Activated CD8-positive, alpha-beta T cell treated with anti-CD3 and anti-CD28 coated beads for 36 hours (primary cell): ENCODE results near the gene SLC22A23. TPM values are rescaled to one million over a fixed set of nuclear protein-coding genes. Genes with fewer than 3 reads are reported as not detected.

Source experiments
- ATAC-seq: fragments of 200-7000 bp; cut with Tn5 transposase; one replicate; pipeline ENCODE4 v1.10.0; 2021; ENCODE audit warnings: mild to moderate bottlenecking, moderate library complexity
- CTCF ChIA-PET: fragments of 350-600 bp; sonication (Branson Sonifier 250); formaldehyde crosslinking; loops from one replicate; lab custom pipeline; 2021; ENCODE audit warnings: antibody characterized with exemption; lab: Charles Lee
- POLR2A ChIA-PET: fragments of 350-600 bp; sonication (Branson Sonifier 250); formaldehyde crosslinking; loops from one replicate; lab custom pipeline; 2021; ENCODE audit warnings: antibody characterized with exemption; lab: Charles Lee
- DNase-seq: peaks from one replicate; pipeline ENCODE4 v3.0.0-alpha.2; 2020
- H3K27ac Mint-ChIP-seq: one replicate; pipeline ENCODE4 v1.8.0; 2021; ENCODE audit warnings: mild to moderate bottlenecking, mixed read lengths
- H3K27me3 Mint-ChIP-seq: one replicate; pipeline ENCODE4 v1.8.0; 2021; ENCODE audit warnings: mixed read lengths
- H3K36me3 Mint-ChIP-seq: one replicate; pipeline ENCODE4 v1.8.0; 2021; ENCODE audit warnings: low read depth, mixed read lengths
- H3K4me1 Mint-ChIP-seq: one replicate; pipeline ENCODE4 v1.8.0; 2021; ENCODE audit warnings: low read depth, mixed read lengths
- H3K4me3 Mint-ChIP-seq: one replicate; pipeline ENCODE4 v1.8.0; 2021; ENCODE audit warnings: mild to moderate bottlenecking, moderate library complexity, mixed read lengths
- H3K9me3 Mint-ChIP-seq: one replicate; pipeline ENCODE4 v1.8.0; 2021; ENCODE audit warnings: mixed read lengths
- CTCF ChIP-seq: fragments of 200-600 bp; IDR thresholded peaks from one replicate; pipeline ENCODE4 v1.8.0; 2022; ENCODE audit warnings: antibody characterized with exemption, mild to moderate bottlenecking
- intact Hi-C: fragments of 100-400 bp; cut with micrococcal nuclease; formaldehyde crosslinking; loops from one replicate; pipeline ENCODE4 v1.10.0; 2022
- total RNA-seq, 2 experiments: library from RNA; stranded (reverse); gene quantifications; one replicate each; pipeline ENCODE4 v1.2.3, GENCODE V29; 2021

The SLC22A23 gene
- total RNA-seq, 2 experiments from 2014 or later = 0.16 to 0.34 TPM

GRCh38 chr6:3501826-3502500 is 45.1 kb upstream of the SLC22A23 start:
- ChIA-PET CTCF (interaction anchor here (1.2 kb wide), 1 partner anchor 229 kb away, joined by 3 read pairs; no protein-coding TSS in a partner anchor), POLR2A (no interaction called here)
- no peak for TF ChIP-seq CTCF
- DNase-seq (no peak), ATAC-seq (no peak)
- Mint-ChIP-seq H3K9me3 (no peaks in the 10 kb centered on the region), H3K27ac (no peak overlapping the region), H3K4me1 (no peaks in the 10 kb centered on the region), H3K36me3 (no peaks in the 10 kb centered on the region), H3K4me3 (no peak overlapping the region), H3K27me3 (peaks cover 3% of the 10 kb centered on the region)
- intact Hi-C loops = no loop called here

GRCh38 chr6:3500262-3501014 is 43.6 kb upstream of the SLC22A23 start:
- POLR2A ChIA-PET = no interaction called here
- no peaks in the 10 kb centered on the region for H3K4me1 Mint-ChIP-seq
- no peak for DNase-seq
- no peak overlapping the region for H3K27ac Mint-ChIP-seq
- no peaks in the 10 kb centered on the region for H3K36me3 Mint-ChIP-seq
- ATAC-seq = no peak
- peaks cover 5% of the 10 kb centered on the region for H3K27me3 Mint-ChIP-seq
- CTCF ChIA-PET = interaction anchor here (1.2 kb wide), 1 partner anchor 231 kb away, joined by 3 read pairs; no protein-coding TSS in a partner anchor
- H3K9me3 Mint-ChIP-seq = no peaks in the 10 kb centered on the region
- no peak overlapping the region for H3K4me3 Mint-ChIP-seq
- TF ChIP-seq CTCF = no peak
- intact Hi-C loops = no loop called here

GRCh38 chr6:3499603-3500002 is 42.8 kb upstream of the SLC22A23 start:
- no peaks in the 10 kb centered on the region for H3K4me1 Mint-ChIP-seq
- no peak for DNase-seq
- CTCF ChIA-PET = no interaction called here
- TF ChIP-seq CTCF = no peak
- H3K4me3 Mint-ChIP-seq = no peak overlapping the region
- no peak for ATAC-seq
- POLR2A ChIA-PET = no interaction called here
- no peak overlapping the region for H3K27ac Mint-ChIP-seq
- intact Hi-C loops = no loop called here
- no peaks in the 10 kb centered on the region for H3K36me3 Mint-ChIP-seq
- H3K27me3 Mint-ChIP-seq = peaks cover 2% of the 10 kb centered on the region
- H3K9me3 Mint-ChIP-seq = no peaks in the 10 kb centered on the region

GRCh38 chr6:3496395-3496794 is 39.5 kb upstream of the SLC22A23 start:
- ChIA-PET CTCF (no interaction called here), POLR2A (no interaction called here)
- Mint-ChIP-seq H3K27me3 (peaks cover 8% of the 10 kb centered on the region), H3K36me3 (no peaks in the 10 kb centered on the region), H3K27ac (no peak overlapping the region), H3K4me1 (no peaks in the 10 kb centered on the region), H3K4me3 (no peak overlapping the region), H3K9me3 (no peaks in the 10 kb centered on the region)
- intact Hi-C loops = no loop called here
- no peak for ATAC-seq
- TF ChIP-seq CTCF = no peak
- no peak for DNase-seq
